ENCODE measurements around the gene PDZD2. TPM values are rescaled to one million over a fixed set of nuclear protein-coding genes. Genes with fewer than 3 reads are reported as not detected.
A peak's percentile ranks its signal among the peaks of the same experiment; 100 is the strongest.

PDZD2 gene
- total and polyA plus RNA-seq, 8 donors: under 0.01 to 61.3 (median 5.8) TPM

GRCh38 chr5:31984691-31985090 lies 345.8 kb downstream of the PDZD2 start:
- TF ChIP-seq POLR2A (IDR thresholded peaks at IDR 0.05): no peak
- no peak for TF ChIP-seq EP300 (IDR thresholded peaks at IDR 0.05)
- TF ChIP-seq CTCF (IDR thresholded peaks at IDR 0.05): no peak
- no peak for TF ChIP-seq POLR2AphosphoS5 (IDR thresholded peaks at IDR 0.05)
- no peak overlapping the region for H3K27ac ChIP-seq
- 0 to 94% (median 53%) methylated on average over 1 of the region's 1 CpG for WGBS, 5 donors
- no peaks in the 10 kb centered on the region for H3K27me3 ChIP-seq
- H3K4me1 ChIP-seq: peaks cover 0 to 3% (median 2%) of the 10 kb centered on the region in 4 donors
- H3K4me3 ChIP-seq: no peak overlapping the region
- H3K36me3 ChIP-seq: peaks cover 0 to 6% (median 0%) of the 10 kb centered on the region in 4 donors
- intact Hi-C loops (cut with DNase I; ENCODE audit: low total_unique reads): no loop called here
- no peaks in the 10 kb centered on the region for H3K9me3 ChIP-seq
- DNase-seq: no peak

- H3K4me3 ChIP-seq: no peak overlapping the region
- TF ChIP-seq EP300 (IDR thresholded peaks at IDR 0.05) (no peak), CTCF (IDR thresholded peaks at IDR 0.05) (no peak), POLR2AphosphoS5 (IDR thresholded peaks at IDR 0.05) (no peak), POLR2A (IDR thresholded peaks at IDR 0.05) (no peak)
- DNase-seq: no peak
- no peak overlapping the region for H3K27ac ChIP-seq
- H3K9me3 ChIP-seq: no peaks in the 10 kb centered on the region
- peaks cover 0 to 14% (median 5%) of the 10 kb centered on the region in 4 donors for H3K4me1 ChIP-seq
- intact Hi-C loops (cut with DNase I; ENCODE audit: low total_unique reads): no loop called here
- H3K36me3 ChIP-seq: peaks cover 0 to 6% (median 0%) of the 10 kb centered on the region in 4 donors
- no peaks in the 10 kb centered on the region for H3K27me3 ChIP-seq
- WGBS, 5 donors: 84 to 90% (median 89%) methylated on average over 5 of the region's 5 CpGs
Observed at GRCh38 chr5:31986101-31986500, 347.2 kb downstream of the PDZD2 start.

- 89 to 92% (median 91%) methylated on average over 7 of the region's 7 CpGs for WGBS, 5 donors
Observed at GRCh38 chr5:31987985-31988710, 349.2 kb downstream of the PDZD2 start.

GRCh38 chr5:31990081-31990650 lies 351.2 kb downstream of the PDZD2 start:
- H3K27me3 ChIP-seq: no peaks in the 10 kb centered on the region
- peak in 1 of 2 donors; percentile 34 for DNase-seq
- no peak overlapping the region for H3K27ac ChIP-seq
- peaks cover 0 to 6% (median 0%) of the 10 kb centered on the region in 4 donors for H3K36me3 ChIP-seq
- H3K4me3 ChIP-seq: no peak overlapping the region
- intact Hi-C loops (cut with DNase I; ENCODE audit: low total_unique reads): no loop called here
- H3K9me3 ChIP-seq: no peaks in the 10 kb centered on the region
- peaks cover 0 to 14% (median 5%) of the 10 kb centered on the region in 4 donors for H3K4me1 ChIP-seq
- 65 to 80% (median 72%) methylated on average over 10 of the region's 10 CpGs for WGBS, 5 donors
- no peak for TF ChIP-seq POLR2AphosphoS5 (IDR thresholded peaks at IDR 0.05)
- TF ChIP-seq POLR2A (IDR thresholded peaks at IDR 0.05): no peak
- no peak for TF ChIP-seq CTCF (IDR thresholded peaks at IDR 0.05)
- no peak for TF ChIP-seq EP300 (IDR thresholded peaks at IDR 0.05)

More at GRCh38 chr5:31987985-31988710, 349.2 kb downstream of the PDZD2 start:
- H3K4me1 ChIP-seq: peaks cover 0 to 14% (median 5%) of the 10 kb centered on the region in 4 donors
- TF ChIP-seq CTCF (IDR thresholded peaks at IDR 0.05) (no peak), POLR2A (IDR thresholded peaks at IDR 0.05) (no peak), POLR2AphosphoS5 (IDR thresholded peaks at IDR 0.05) (no peak), EP300 (IDR thresholded peaks at IDR 0.05) (no peak)
- peak in 1 of 2 donors; percentile 23 for DNase-seq
- H3K27ac ChIP-seq: no peak overlapping the region
- intact Hi-C loops (cut with DNase I; ENCODE audit: low total_unique reads): no loop called here
- no peaks in the 10 kb centered on the region for H3K9me3 ChIP-seq
- no peaks in the 10 kb centered on the region for H3K27me3 ChIP-seq
- peaks cover 0 to 6% (median 0%) of the 10 kb centered on the region in 4 donors for H3K36me3 ChIP-seq
- H3K4me3 ChIP-seq: no peak overlapping the region

Measured in stomach (tissue), 9 donors.